ENCODE results near the gene FAM187B. TPM values are rescaled to one million over a fixed set of nuclear protein-coding genes. Genes with fewer than 3 reads are reported as not detected.

FAM187B gene
- total and polyA plus RNA-seq, 2 of the 4 experiments (the other 2 are of a cell fraction): not detected

- peak overlapping the region; percentile 32 for H2AFZ ChIP-seq (replicated peaks; ENCODE audit: low read length, poor library complexity)
- no peaks in the 10 kb centered on the region for H3K9me1 ChIP-seq (ENCODE audit: insufficient read depth, low read length)
- no peak overlapping the region for H3K56ac ChIP-seq (ENCODE audit: extremely low read depth, insufficient read depth, low read length)
- no peak overlapping the region for H4K8ac ChIP-seq (ENCODE audit: low read depth in 2 of 2, low read length in 2 of 2)
- CTCF ChIA-PET: interaction anchor here (0.6 kb wide), 1 partner anchor 28 kb away, joined by 4 read pairs; the partner anchor contains the start of gene FAM187B
- intact Hi-C loops (cut with micrococcal nuclease): no loop called here
- no peak for DNase-seq
- no peak overlapping the region for H2AK9ac ChIP-seq (replicated peaks; ENCODE audit: low read depth, low read length, poor library complexity)
- ATAC-seq (ENCODE audit: low read depth): no peak
- no peak overlapping the region for H3K4me2 ChIP-seq (ENCODE audit: low read depth, low read length)
- H3K4me3 ChIP-seq (ENCODE audit: insufficient read depth, low read depth, low read length): no peak overlapping the region
- H3K14ac ChIP-seq (replicated peaks; ENCODE audit: low read depth, low read length): no peak overlapping the region
- no peak overlapping the region for H3K9ac ChIP-seq (ENCODE audit: low read depth, low read length)
- H2BK120ac ChIP-seq (ENCODE audit: low read depth, low read length): no peak overlapping the region
- no peaks in the 10 kb centered on the region for H3K79me1 ChIP-seq (ENCODE audit: low read depth in 1 of 2, low read length in 2 of 2)
- H3K27me3 ChIP-seq (ENCODE audit: control insufficient read depth, insufficient read depth, low read length): peaks cover 23% of the 10 kb centered on the region
- no peaks in the 10 kb centered on the region for H3K36me3 ChIP-seq (ENCODE audit: control insufficient read depth, insufficient read depth, low read length)
- in situ Hi-C loops (cut with MboI; ENCODE audit: low sequenced_read_pairs): no loop called here
- no peak overlapping the region for H4K5ac ChIP-seq (ENCODE audit: low read depth, low read length)
- no peak overlapping the region for H2AK5ac ChIP-seq (ENCODE audit: low read depth, low read length)
- WGBS, 2 experiments (ENCODE audit: extremely low coverage in 2 of 2, insufficient read length in 1 of 2): 62% methylated on average over 6 of the region's 9 CpGs; no CpG with 5 or more reads in 1 of the 2 experiments
- H4K91ac ChIP-seq (ENCODE audit: insufficient read depth, low read depth, low read length): no peak overlapping the region
- H2BK5ac ChIP-seq (ENCODE audit: low read depth, low read length, poor library complexity, severe bottlenecking): no peak overlapping the region
- no peak for TF ChIP-seq USF2 (IDR thresholded peaks at IDR 0.05; ENCODE audit: low read depth, low read length)
- TF ChIP-seq CTCF (conservative IDR thresholded peaks at IDR 0.05; ENCODE audit: low read depth, low read length): no peak
- no peak for TF ChIP-seq CHD1 (IDR thresholded peaks at IDR 0.05; ENCODE audit: low read depth, low read length)
- TF ChIP-seq BHLHE40 (IDR thresholded peaks at IDR 0.05; ENCODE audit: low read depth, low read length): no peak
- TF ChIP-seq MXI1 (IDR thresholded peaks at IDR 0.05; ENCODE audit: borderline replicate concordance, low read depth, low read length): no peak
- no peak for TF ChIP-seq ELK1 (IDR thresholded peaks at IDR 0.05; ENCODE audit: borderline replicate concordance, low read depth, low read length)
- no peak for TF ChIP-seq NFE2L2 (IDR thresholded peaks at IDR 0.05; ENCODE audit: low read depth, low read length)
- no peak overlapping the region for H3K27ac ChIP-seq (ENCODE audit: insufficient read depth, low read length)
- POLR2A ChIA-PET (ENCODE audit: unreplicated experiment): no interaction called here
- H2BK20ac ChIP-seq (ENCODE audit: low read depth, low read length): no peak overlapping the region
- H3K4ac ChIP-seq (ENCODE audit: low read depth, low read length): no peak overlapping the region
- no TSS peak for BruUV-seq (replicated peaks)
- dilution Hi-C loops (cut with HindIII; ENCODE audit: low sequenced_read_pairs, unreplicated experiment): no loop called here
- H3K18ac ChIP-seq (ENCODE audit: low read depth, low read length): no peak overlapping the region
- H4K20me1 ChIP-seq (ENCODE audit: insufficient read depth, low read length): no peaks in the 10 kb centered on the region
- no peaks in the 10 kb centered on the region for H3K9me3 ChIP-seq (ENCODE audit: control insufficient read depth, insufficient read depth, low read length)
- no peak overlapping the region for H2BK15ac ChIP-seq (ENCODE audit: low read depth, low read length)
- no peak overlapping the region for H3K23ac ChIP-seq (ENCODE audit: low read depth, low read length)
- H3K4me1 ChIP-seq (ENCODE audit: control insufficient read depth, insufficient read depth, low read length): no peaks in the 10 kb centered on the region
Measured at GRCh38 chr19:35257113-35257461, 28.5 kb upstream of the FAM187B start.
